MM.1S (cell line): ENCODE data around the gene FBXW12.
"Not testable (repeated sequence)": the region's sequence is repeated elsewhere in the genome, so short reads cannot be mapped to it uniquely, and the experiment has no call there.

Source experiments
- DNase-seq: peaks from one replicate; pipeline ENCODE4 v3.0.0-alpha.2; 2015
- H2AFZ ChIP-seq: fragments of 300-600 bp; sonication (generic); 2 replicates; pipeline ENCODE4 v1.6.0; 2016; ENCODE audit warnings: antibody characterized with exemption, low read length
- H3F3A ChIP-seq: fragments of 300-600 bp; sonication (generic); 2 replicates; pipeline ENCODE4 v1.6.1; 2016; ENCODE audit warnings: mild to moderate bottlenecking, antibody characterized with exemption, low read length, moderate library complexity, mixed read lengths; ENCODE audit not compliant: insufficient read depth
- H3K27ac ChIP-seq: fragments of 300-600 bp; sonication (generic); 2 replicates; pipeline ENCODE4 v1.5.1; 2016; ENCODE audit warnings: mild to moderate bottlenecking, low read length
- H3K27me3 ChIP-seq: fragments of 300-600 bp; sonication (generic); replicated peaks from 2 replicates; pipeline ENCODE4 v1.6.0; 2016; ENCODE audit warnings: low read length; ENCODE audit not compliant: insufficient read depth
- H3K36me3 ChIP-seq: fragments of 300-600 bp; sonication (generic); replicated peaks from 2 replicates; pipeline ENCODE4 v1.6.1; 2016; ENCODE audit warnings: mild to moderate bottlenecking, low read length, mixed read lengths; ENCODE audit not compliant: insufficient read depth
- H3K4me1 ChIP-seq: fragments of 300-600 bp; sonication (generic); 2 replicates; pipeline ENCODE4 v1.6.1; 2016; ENCODE audit warnings: low read length, mixed read lengths
- H3K4me2 ChIP-seq: fragments of 300-600 bp; sonication (generic); 2 replicates; pipeline ENCODE4 v1.6.0; 2016; ENCODE audit warnings: low read depth, low read length
- H3K4me3 ChIP-seq: fragments of 300-600 bp; sonication (generic); 2 replicates; pipeline ENCODE4 v1.5.1; 2016; ENCODE audit warnings: low read length, mixed read lengths
- H3K79me2 ChIP-seq: fragments of 300-600 bp; sonication (generic); 2 replicates; pipeline ENCODE4 v1.6.1; 2016; ENCODE audit warnings: mixed run types, low read length, mixed read lengths
- H3K9ac ChIP-seq: fragments of 300-600 bp; sonication (generic); 2 replicates; pipeline ENCODE4 v1.6.1; 2016; ENCODE audit warnings: low read length, mixed read lengths
- H3K9me2 ChIP-seq: fragments of 300-600 bp; sonication (generic); replicated peaks from 2 replicates; pipeline ENCODE4 v1.6.1; 2016; ENCODE audit warnings: mild to moderate bottlenecking, low read length, mixed read lengths; ENCODE audit not compliant: insufficient read depth
- H3K9me3 ChIP-seq: fragments of 300-600 bp; sonication (generic); replicated peaks from 2 replicates; pipeline ENCODE4 v1.6.1; 2016; ENCODE audit warnings: mild to moderate bottlenecking, low read length, mixed read lengths; ENCODE audit not compliant: insufficient read depth
- H4K20me1 ChIP-seq: fragments of 300-600 bp; sonication (generic); 2 replicates; pipeline ENCODE4 v1.6.1; 2016; ENCODE audit warnings: mild to moderate bottlenecking, low read length, moderate library complexity, mixed read lengths; ENCODE audit not compliant: insufficient read depth
- EZH2 ChIP-seq: fragments of 300-600 bp; sonication (generic); optimal IDR thresholded peaks from 2 replicates; pipeline ENCODE3; 2017; ENCODE audit warnings: low read depth, mild to moderate bottlenecking, antibody characterized with exemption, low read length, mixed read lengths
- EZH2phosphoT487 ChIP-seq: fragments of 300-600 bp; sonication (generic); IDR thresholded peaks from 2 replicates; pipeline ENCODE4 v1.6.1; 2018; ENCODE audit warnings: antibody characterized with exemption, low read length
- TF ChIP-seq, protein P1 (sequence below): fragments of 300-600 bp; sonication (generic); IDR thresholded peaks from 2 replicates; pipeline ENCODE4 v1.5.1; 2016; ENCODE audit warnings: antibody characterized with exemption, low read length, mixed read lengths

The FBXW12 gene

DNA sequence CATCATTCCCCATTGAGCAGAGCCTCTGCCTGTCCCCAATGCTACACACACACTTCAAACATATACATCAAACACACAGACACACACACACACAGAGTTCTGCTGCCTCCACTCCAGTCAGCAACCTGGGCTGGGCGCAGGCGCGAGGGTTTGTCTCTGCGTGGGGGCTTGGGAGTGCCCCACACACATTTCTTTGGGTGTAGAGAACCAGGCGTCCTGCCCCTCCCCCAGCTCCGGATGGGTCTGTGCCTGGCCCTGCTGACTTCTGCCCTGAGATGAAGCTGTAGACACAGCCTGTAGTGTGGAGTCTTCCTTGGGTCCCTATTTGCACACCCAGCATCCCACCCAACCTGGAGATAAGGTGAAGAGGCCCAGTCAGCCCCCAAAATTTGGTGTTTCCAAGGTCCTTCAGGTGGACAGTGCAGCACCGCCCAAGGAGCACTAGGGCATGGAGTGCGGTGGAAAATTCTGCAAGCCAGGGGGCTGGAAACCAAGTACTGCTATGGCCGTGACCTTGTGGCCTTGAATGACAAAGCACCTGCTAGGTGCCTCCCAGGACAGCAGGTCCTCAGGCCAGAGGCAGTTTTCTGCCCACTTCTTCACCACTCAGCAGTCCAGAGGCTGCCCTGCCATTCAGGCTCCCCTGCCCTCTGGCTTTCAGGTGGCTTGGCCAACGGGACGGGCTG lies 26.8 kb downstream of the FBXW12 start:
- H3K36me3 ChIP-seq = no peaks in the 10 kb centered on the region
- H3K27ac ChIP-seq = no peak overlapping the region
- no peaks in the 10 kb centered on the region for H3F3A ChIP-seq
- H3K9ac ChIP-seq = no peak overlapping the region
- TF ChIP-seq EZH2phosphoT487 (no peak), EZH2 (no peak)
- TF ChIP-seq, protein P1, sequence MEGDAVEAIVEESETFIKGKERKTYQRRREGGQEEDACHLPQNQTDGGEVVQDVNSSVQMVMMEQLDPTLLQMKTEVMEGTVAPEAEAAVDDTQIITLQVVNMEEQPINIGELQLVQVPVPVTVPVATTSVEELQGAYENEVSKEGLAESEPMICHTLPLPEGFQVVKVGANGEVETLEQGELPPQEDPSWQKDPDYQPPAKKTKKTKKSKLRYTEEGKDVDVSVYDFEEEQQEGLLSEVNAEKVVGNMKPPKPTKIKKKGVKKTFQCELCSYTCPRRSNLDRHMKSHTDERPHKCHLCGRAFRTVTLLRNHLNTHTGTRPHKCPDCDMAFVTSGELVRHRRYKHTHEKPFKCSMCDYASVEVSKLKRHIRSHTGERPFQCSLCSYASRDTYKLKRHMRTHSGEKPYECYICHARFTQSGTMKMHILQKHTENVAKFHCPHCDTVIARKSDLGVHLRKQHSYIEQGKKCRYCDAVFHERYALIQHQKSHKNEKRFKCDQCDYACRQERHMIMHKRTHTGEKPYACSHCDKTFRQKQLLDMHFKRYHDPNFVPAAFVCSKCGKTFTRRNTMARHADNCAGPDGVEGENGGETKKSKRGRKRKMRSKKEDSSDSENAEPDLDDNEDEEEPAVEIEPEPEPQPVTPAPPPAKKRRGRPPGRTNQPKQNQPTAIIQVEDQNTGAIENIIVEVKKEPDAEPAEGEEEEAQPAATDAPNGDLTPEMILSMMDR = no peak
- H3K27me3 ChIP-seq = no peaks in the 10 kb centered on the region; the same call in 1 of the 2 replicates
- no peak overlapping the region for H3K4me3 ChIP-seq
- no peak overlapping the region for H2AFZ ChIP-seq
- H3K9me3 ChIP-seq = no peaks in the 10 kb centered on the region
- H4K20me1 ChIP-seq = no peaks in the 10 kb centered on the region
- H3K9me2 ChIP-seq = no peaks in the 10 kb centered on the region
- H3K4me2 ChIP-seq = no peak overlapping the region
- H3K79me2 ChIP-seq = no peaks in the 10 kb centered on the region
- no peaks in the 10 kb centered on the region for H3K4me1 ChIP-seq
- DNase-seq = no peak

DNA sequence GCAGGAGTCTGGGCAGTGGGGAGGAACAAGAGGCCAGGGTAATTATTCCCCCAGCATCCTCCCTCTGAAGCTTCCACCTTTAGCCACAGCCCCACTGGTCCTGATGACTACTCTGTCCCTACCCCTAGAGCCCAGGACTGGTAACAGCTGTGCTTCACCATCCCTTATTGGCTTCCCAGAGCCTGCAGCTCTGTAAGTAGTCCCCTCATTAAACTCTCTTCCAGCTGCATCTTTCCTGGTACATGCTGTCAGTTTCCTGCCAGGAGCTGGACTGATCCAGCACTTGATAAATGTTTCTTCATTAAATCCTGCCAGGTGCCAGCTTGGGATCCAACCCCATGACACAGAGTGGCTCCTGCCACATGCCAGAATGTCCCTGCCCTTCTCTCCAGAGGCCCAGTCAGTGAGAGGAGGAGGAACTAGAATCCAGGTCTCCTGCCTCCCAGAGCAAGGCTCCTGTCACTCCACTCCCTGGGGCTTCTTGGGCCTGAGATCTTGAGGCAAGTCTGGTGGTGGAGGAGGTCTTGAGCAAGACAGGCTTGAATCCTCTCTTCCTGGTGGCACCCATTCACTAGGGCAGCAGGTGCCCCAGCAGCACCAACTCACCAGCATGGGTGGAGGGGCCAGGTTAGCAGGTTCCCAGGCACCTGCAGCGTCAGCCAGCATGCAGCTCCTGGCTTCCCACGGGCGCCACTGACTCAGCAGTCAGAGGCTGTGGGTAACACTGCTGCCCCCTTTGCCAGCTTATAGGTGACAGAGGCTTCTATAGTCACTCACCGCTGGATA lies 27.6 kb downstream of the FBXW12 start:
- no peaks in the 10 kb centered on the region for H3K9me2 ChIP-seq
- no peak overlapping the region for H3K27ac ChIP-seq
- TF ChIP-seq, protein P1 = no peak
- TF ChIP-seq EZH2 = no peak
- TF ChIP-seq EZH2phosphoT487 = no peak
- no peaks in the 10 kb centered on the region for H3K79me2 ChIP-seq
- H3K27me3 ChIP-seq = no peaks in the 10 kb centered on the region; the same call in 1 of the 2 replicates
- no peaks in the 10 kb centered on the region for H4K20me1 ChIP-seq
- no peaks in the 10 kb centered on the region for H3K9me3 ChIP-seq
- no peak overlapping the region for H3K9ac ChIP-seq
- no peaks in the 10 kb centered on the region for H3K4me1 ChIP-seq
- H3K36me3 ChIP-seq = no peaks in the 10 kb centered on the region
- H2AFZ ChIP-seq = no peak overlapping the region
- no peak overlapping the region for H3K4me2 ChIP-seq
- no peaks in the 10 kb centered on the region for H3F3A ChIP-seq
- DNase-seq = no peak
- no peak overlapping the region for H3K4me3 ChIP-seq

DNA sequence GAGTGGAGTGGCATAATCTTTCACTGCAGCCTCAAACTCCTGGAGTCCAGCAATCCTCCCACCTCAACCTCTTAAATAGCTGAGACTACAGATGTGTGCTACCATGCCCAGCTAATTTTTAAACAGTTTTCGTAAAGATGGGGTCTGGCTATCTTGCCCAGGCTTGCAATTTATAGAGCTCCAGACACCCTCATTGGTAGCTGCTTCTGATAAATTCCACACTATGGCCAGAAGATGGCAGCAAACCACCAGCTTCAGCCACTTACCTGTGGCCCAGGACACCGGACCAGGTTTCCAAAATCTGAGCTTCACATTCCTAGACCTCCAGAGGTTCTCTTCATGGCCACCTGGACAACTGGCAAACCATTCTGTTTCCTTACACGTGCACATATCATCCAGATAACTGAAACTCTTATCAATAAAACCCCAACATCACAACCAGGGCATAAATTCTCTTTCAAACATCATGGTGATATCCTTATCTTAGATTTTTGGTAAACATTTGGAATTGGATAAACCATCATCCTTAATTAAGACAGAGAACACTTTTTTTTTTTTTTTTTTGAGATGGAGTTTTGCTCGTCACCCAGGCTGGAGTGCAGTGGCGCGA lies 28.9 kb downstream of the FBXW12 start:
- no peaks in the 10 kb centered on the region for H4K20me1 ChIP-seq
- no peaks in the 10 kb centered on the region for H3K36me3 ChIP-seq
- no peaks in the 10 kb centered on the region for H3K9me2 ChIP-seq
- no peak overlapping the region for H2AFZ ChIP-seq
- H3K4me3 ChIP-seq = no peak overlapping the region
- no peak overlapping the region for H3K27ac ChIP-seq
- peak; percentile 68 for DNase-seq
- TF ChIP-seq EZH2phosphoT487 = no peak
- TF ChIP-seq, protein P1 = peak; percentile 80
- no peaks in the 10 kb centered on the region; the same call in 1 of the 2 replicates for H3K27me3 ChIP-seq
- H3K4me2 ChIP-seq = no peak overlapping the region
- no peaks in the 10 kb centered on the region for H3K79me2 ChIP-seq
- no peak overlapping the region for H3K9ac ChIP-seq
- H3K9me3 ChIP-seq = no peaks in the 10 kb centered on the region
- H3F3A ChIP-seq = no peaks in the 10 kb centered on the region
- H3K4me1 ChIP-seq = no peaks in the 10 kb centered on the region

DNA sequence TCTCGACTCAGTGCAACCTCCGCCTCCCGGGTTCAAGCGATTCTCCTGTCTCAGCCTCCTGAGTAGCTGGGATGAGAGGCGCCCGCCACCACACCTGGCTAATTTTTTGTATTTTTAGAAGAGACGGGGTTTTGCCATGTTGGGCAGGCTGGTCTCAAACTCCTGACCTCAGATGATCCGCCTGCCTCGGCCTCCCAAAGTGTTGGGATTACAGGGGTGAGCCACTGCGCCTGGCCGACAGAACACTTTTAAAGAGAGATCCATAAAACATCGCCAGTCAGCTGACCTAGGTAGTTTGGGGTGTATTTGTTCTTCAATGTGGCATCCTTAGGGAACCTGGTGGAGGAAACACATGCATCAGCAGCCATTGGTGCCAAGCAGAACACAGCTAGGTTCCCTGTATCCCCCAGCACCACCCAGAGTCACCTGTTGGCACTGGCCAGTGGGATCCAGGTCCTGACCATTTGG lies 29.4 kb downstream of the FBXW12 start:
- H3K4me3 ChIP-seq, H3K4me2 ChIP-seq, DNase-seq, H3K36me3 ChIP-seq, H2AFZ ChIP-seq, H3K9me3 ChIP-seq, H4K20me1 ChIP-seq, H3K9ac ChIP-seq, H3K27ac ChIP-seq, H3K9me2 ChIP-seq, H3F3A ChIP-seq, H3K4me1 ChIP-seq, H3K79me2 ChIP-seq, H3K27me3 ChIP-seq: not testable (repeated sequence)
